IMR-90 (cell line): Measurements from ENCODE around the gene KMT2D. TPM values are rescaled to one million over a fixed set of nuclear protein-coding genes. Genes with fewer than 3 reads are reported as not detected.

ENCODE experiments used
- ATAC-seq: fragments of 200-7000 bp; cut with Tn5 transposase; 2 replicates; pipeline ENCODE4 v1.9.1; 2020; ENCODE audit warnings: low read depth, mild to moderate bottlenecking, moderate library complexity
- BruUV-seq: library from RNA; stranded (reverse); fragments of 400-500 nt; replicated peaks from 2 replicates; lab custom pipeline; 2021; lab: Mats Ljungman, UMichigan
- CTCF ChIA-PET: fragments of 300-600 bp; formaldehyde crosslinking; extraction: SDS; loops from one replicate; lab custom pipeline; 2021; ENCODE audit warnings: antibody characterized with exemption; lab: Yijun Ruan, JAX
- POLR2A ChIA-PET: fragments of 300-600 bp; sonication (Branson Sonifier 250); formaldehyde crosslinking; loops from one replicate; lab custom pipeline; 2022; ENCODE audit warnings: antibody characterized with exemption; ENCODE audit not compliant: unreplicated experiment; lab: Charles Lee
- DNase-seq: peaks from one replicate; pipeline ENCODE4 v3.0.0; 2013
- H2AFZ ChIP-seq: replicated peaks from 2 replicates; pipeline ENCODE3; 2013; ENCODE audit warnings: low read length, mild to moderate bottlenecking; ENCODE audit not compliant: poor library complexity
- H2AK5ac ChIP-seq: 2 replicates; pipeline ENCODE4 v1.6.1; 2013; ENCODE audit warnings: low read depth, low read length, inconsistent platforms
- H2AK9ac ChIP-seq: replicated peaks from 2 replicates; pipeline ENCODE3; 2013; ENCODE audit warnings: mild to moderate bottlenecking, low read depth, low read length, moderate library complexity; ENCODE audit not compliant: poor library complexity
- H2BK120ac ChIP-seq: 2 replicates; pipeline ENCODE4 v1.6.1; 2013; ENCODE audit warnings: low read depth, low read length, inconsistent platforms
- H2BK15ac ChIP-seq: 3 replicates; pipeline ENCODE4 v1.6.1; 2013; ENCODE audit warnings: low read depth, low read length, inconsistent platforms
- H2BK20ac ChIP-seq: 2 replicates; pipeline ENCODE4 v1.6.1; 2013; ENCODE audit warnings: low read depth, mild to moderate bottlenecking, inconsistent platforms, low read length, moderate library complexity
- H2BK5ac ChIP-seq: 2 replicates; pipeline ENCODE4 v1.6.1; 2013; ENCODE audit warnings: mild to moderate bottlenecking, low read depth, low read length, inconsistent platforms; ENCODE audit not compliant: poor library complexity, severe bottlenecking
- H3K14ac ChIP-seq: replicated peaks from 2 replicates; pipeline ENCODE4 v1.6.1; 2013; ENCODE audit warnings: low read depth, low read length, inconsistent platforms
- H3K18ac ChIP-seq: 2 replicates; pipeline ENCODE4 v1.6.1; 2013; ENCODE audit warnings: low read depth, low read length, control low read depth
- H3K23ac ChIP-seq: 2 replicates; pipeline ENCODE4 v1.6.1; 2013; ENCODE audit warnings: low read depth, low read length, inconsistent platforms
- H3K27ac ChIP-seq: 2 replicates; pipeline ENCODE4 v1.5.1; 2013; ENCODE audit warnings: mild to moderate bottlenecking, control low read depth, low read length; ENCODE audit not compliant: insufficient read depth
- H3K27me3 ChIP-seq: 2 replicates; pipeline ENCODE4 v1.6.1; 2013; ENCODE audit warnings: low read length; ENCODE audit not compliant: control insufficient read depth, insufficient read depth
- H3K36me3 ChIP-seq: 2 replicates; pipeline ENCODE4 v1.6.1; 2013; ENCODE audit warnings: low read length, mixed read lengths; ENCODE audit not compliant: control insufficient read depth, insufficient read depth
- H3K4ac ChIP-seq: 2 replicates; pipeline ENCODE4 v1.6.1; 2013; ENCODE audit warnings: low read depth, low read length, inconsistent platforms
- H3K4me1 ChIP-seq: 2 replicates; pipeline ENCODE4 v1.6.1; 2013; ENCODE audit warnings: low read length, mixed read lengths; ENCODE audit not compliant: control insufficient read depth, insufficient read depth
- H3K4me2 ChIP-seq: 2 replicates; pipeline ENCODE4 v1.6.1; 2013; ENCODE audit warnings: low read depth, mild to moderate bottlenecking, control low read depth, low read length, moderate library complexity
- H3K4me3 ChIP-seq: 2 replicates; pipeline ENCODE4 v1.5.1; 2013; ENCODE audit warnings: low read depth, mild to moderate bottlenecking, control low read depth, low read length, moderate library complexity; ENCODE audit not compliant: insufficient read depth
- H3K56ac ChIP-seq: 2 replicates; pipeline ENCODE4 v1.6.1; 2013; ENCODE audit warnings: low read length, inconsistent platforms; ENCODE audit not compliant: insufficient read depth; ENCODE audit errors: extremely low read depth
- H3K79me1 ChIP-seq, 2 experiments: 2 replicates each; pipeline ENCODE4 v1.6.1; 2013; ENCODE audit warnings: low read length in 2 of 2, inconsistent platforms in 1 of 2, low read depth in 1 of 2
- H3K9ac ChIP-seq: 2 replicates; pipeline ENCODE4 v1.6.1; 2013; ENCODE audit warnings: low read depth, low read length, control low read depth
- H3K9me1 ChIP-seq: 2 replicates; pipeline ENCODE4 v1.6.1; 2013; ENCODE audit warnings: low read length, inconsistent platforms; ENCODE audit not compliant: insufficient read depth
- H3K9me3 ChIP-seq: 2 replicates; pipeline ENCODE4 v1.6.1; 2013; ENCODE audit warnings: low read length; ENCODE audit not compliant: control insufficient read depth, insufficient read depth
- H4K20me1 ChIP-seq: 2 replicates; pipeline ENCODE4 v1.6.1; 2013; ENCODE audit warnings: low read length, inconsistent platforms; ENCODE audit not compliant: insufficient read depth
- H4K5ac ChIP-seq: 2 replicates; pipeline ENCODE4 v1.6.1; 2013; ENCODE audit warnings: mild to moderate bottlenecking, low read depth, low read length, control low read depth
- H4K8ac ChIP-seq, 2 experiments: 2 replicates each; pipeline ENCODE4 v1.6.1; 2013; ENCODE audit warnings: low read depth in 2 of 2, low read length in 2 of 2, control low read depth in 1 of 2, inconsistent platforms in 1 of 2
- H4K91ac ChIP-seq: 2 replicates; pipeline ENCODE4 v1.6.1; 2013; ENCODE audit warnings: low read depth, low read length, inconsistent platforms; ENCODE audit not compliant: insufficient read depth
- BHLHE40 ChIP-seq: fragments of 150-350 bp; IDR thresholded peaks from 2 replicates; pipeline ENCODE4 v1.6.1; 2016; ENCODE audit warnings: mild to moderate bottlenecking, low read depth, low read length
- CEBPB ChIP-seq: IDR thresholded peaks from 2 replicates; pipeline ENCODE4 v1.6.1; 2012; ENCODE audit warnings: low read depth, low read length, improper control_type of control experiment
- CHD1 ChIP-seq: IDR thresholded peaks from 2 replicates; pipeline ENCODE4 v1.6.1; 2012; ENCODE audit warnings: low read depth, low read length, improper control_type of control experiment
- FOS ChIP-seq: fragments of 150-350 bp; IDR thresholded peaks from 2 replicates; pipeline ENCODE4 v1.6.1; 2016; ENCODE audit warnings: low read depth, low read length
- MAFK ChIP-seq: IDR thresholded peaks from 2 replicates; pipeline ENCODE4 v1.6.1; 2012; ENCODE audit warnings: low read depth, low read length, improper control_type of control experiment
- MAZ ChIP-seq: IDR thresholded peaks from 2 replicates; pipeline ENCODE4 v1.6.1; 2012; ENCODE audit warnings: low read depth, mild to moderate bottlenecking, low read length, improper control_type of control experiment, moderate library complexity, borderline replicate concordance
- MXI1 ChIP-seq: IDR thresholded peaks from 2 replicates; pipeline ENCODE4 v1.6.1; 2012; ENCODE audit warnings: low read depth, mild to moderate bottlenecking, low read length, moderate library complexity, borderline replicate concordance
- NFE2L2 ChIP-seq: fragments of 150-350 bp; IDR thresholded peaks from 2 replicates; pipeline ENCODE4 v1.6.1; 2016; ENCODE audit warnings: low read depth, mild to moderate bottlenecking, low read length
- POLR2A ChIP-seq: IDR thresholded peaks from 2 replicates; pipeline ENCODE4 v1.6.1; 2012; ENCODE audit warnings: mild to moderate bottlenecking, low read depth, low read length
- RAD21 ChIP-seq: IDR thresholded peaks from 2 replicates; pipeline ENCODE4 v1.6.1; 2012; ENCODE audit warnings: low read length, improper control_type of control experiment
- RCOR1 ChIP-seq: IDR thresholded peaks from 2 replicates; pipeline ENCODE4 v1.6.1; 2012; ENCODE audit warnings: mild to moderate bottlenecking, low read length, improper control_type of control experiment; ENCODE audit not compliant: insufficient replicate concordance
- RFX5 ChIP-seq: IDR thresholded peaks from 2 replicates; pipeline ENCODE4 v1.8.0; 2012; ENCODE audit warnings: low read depth, mild to moderate bottlenecking, low read length, moderate library complexity
- SMC3 ChIP-seq: fragments of 150-350 bp; IDR thresholded peaks from 2 replicates; pipeline ENCODE4 v1.6.1; 2016; ENCODE audit warnings: low read depth, mild to moderate bottlenecking, antibody characterized with exemption, low read length, moderate library complexity
- USF2 ChIP-seq: fragments of 150-350 bp; IDR thresholded peaks from 2 replicates; pipeline ENCODE4 v1.6.1; 2017; ENCODE audit warnings: mild to moderate bottlenecking, antibody characterized with exemption, low read length, low read depth
- WGBS, 2 experiments: methylation state at CpG; one replicate each; pipeline versions ENCODE4 v1.1.5 to v1.1.7; 2013; ENCODE audit warnings: missing lambda C conversion rate in 2 of 2; ENCODE audit not compliant: insufficient read length in 1 of 2; ENCODE audit errors: extremely low coverage in 2 of 2; 5-methylcytosine and 5-hydroxymethylcytosine counted together
- dilution Hi-C: fragments of 300-500 bp; cut with HindIII; formaldehyde crosslinking; loops from one replicate; pipeline ENCODE4 v1.14.3; 2018; ENCODE audit warnings: low sequenced_read_pairs; ENCODE audit not compliant: unreplicated experiment
- in situ Hi-C: fragments of 300-500 bp; cut with MboI; formaldehyde crosslinking; loops from 3 replicates; pipeline ENCODE4 v1.14.3; 2019; ENCODE audit warnings: low sequenced_read_pairs, inconsistent platforms, mixed read lengths
- intact Hi-C: fragments of 100-400 bp; cut with micrococcal nuclease; formaldehyde crosslinking; loops from 2 replicates; pipeline ENCODE4 v1.10.0; 2022
- polyA plus RNA-seq, 3 experiments: library from polyadenylated mRNA; depleted of rRNA; stranded (reverse); fragments of >200 nt; gene quantifications; 2 replicates each; pipeline ENCODE4 v1.2.3, GENCODE V29; 2012; ENCODE audit warnings: low replicate concordance in 1 of 3
- total RNA-seq: library from RNA; depleted of rRNA; stranded (reverse); fragments of >200 nt; gene quantifications from 2 replicates; pipeline ENCODE4 v1.2.3, GENCODE V29; 2012
- TF ChIP-seq, protein P1 (sequence below): fragments of 150-350 bp; IDR thresholded peaks from 2 replicates; pipeline ENCODE4 v1.6.1; 2016; ENCODE audit warnings: low read depth, mild to moderate bottlenecking, low read length, moderate library complexity, borderline replicate concordance
- TF ChIP-seq, protein P2 (sequence below): conservative IDR thresholded peaks from 2 replicates; pipeline ENCODE4 v1.5.1; 2012; ENCODE audit warnings: mild to moderate bottlenecking, low read depth, low read length, improper control_type of control experiment

KMT2D gene
- total and polyA plus RNA-seq, 2 of the 4 experiments (the other 2 are of a cell fraction), result 6.6 to 25.2 TPM

DNA sequence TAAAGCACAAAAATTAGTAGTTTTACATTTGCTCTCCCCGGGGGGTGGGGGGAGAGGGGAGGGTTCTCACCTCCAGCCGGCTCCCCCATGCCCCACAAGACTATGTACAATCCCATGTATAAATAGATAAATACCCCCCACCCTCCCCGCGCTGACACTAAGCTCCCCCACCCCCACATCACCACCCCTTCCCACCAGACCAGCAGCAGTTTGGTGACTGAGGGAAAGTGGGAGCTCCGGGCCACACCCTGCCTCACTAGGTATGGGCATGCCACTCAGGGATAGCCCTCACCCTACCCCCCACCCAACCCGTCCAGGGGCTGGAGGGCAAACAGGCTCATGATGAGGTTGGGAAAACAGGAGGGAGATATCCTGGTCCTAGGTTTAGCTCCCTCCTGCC is 40.2 kb downstream of the KMT2D start:
- peaks cover 3% of the 10 kb centered on the region for H3K4me1 ChIP-seq

More for the DNA sequence above, 40.2 kb downstream of the KMT2D start:
- Histone ChIP-seq H2BK15ac (no peak overlapping the region), H2BK120ac (no peak overlapping the region), H2AFZ (no peak overlapping the region), H2AK5ac (no peak overlapping the region), H3K27ac (no peak overlapping the region), H3K9me1 (no peaks in the 10 kb centered on the region), H3K79me1 (peaks cover 28 to 40% of the 10 kb centered on the region in 2 experiments), H3K4me2 (no peak overlapping the region), H3K56ac (no peak overlapping the region), H3K27me3 (no peaks in the 10 kb centered on the region), H4K5ac (no peak overlapping the region), H3K9me3 (no peaks in the 10 kb centered on the region), H3K4ac (no peak overlapping the region), H3K14ac (no peak overlapping the region), H4K8ac (no peak overlapping the region), H4K91ac (no peak overlapping the region), H3K36me3 (peaks cover 38% of the 10 kb centered on the region), H2BK5ac (no peak overlapping the region), H2BK20ac (no peak overlapping the region), H3K18ac (no peak overlapping the region), H4K20me1 (no peaks in the 10 kb centered on the region), H3K23ac (no peak overlapping the region), H2AK9ac (no peak overlapping the region), H3K4me3 (no peak overlapping the region), H3K9ac (no peak overlapping the region)
- intact Hi-C loops, result no loop called here
- dilution Hi-C loops, result no loop called here
- no peak for ATAC-seq
- no peak for TF ChIP-seq BHLHE40
- no peak for TF ChIP-seq CHD1
- TF ChIP-seq FOS, result no peak
- TF ChIP-seq, protein P1, sequence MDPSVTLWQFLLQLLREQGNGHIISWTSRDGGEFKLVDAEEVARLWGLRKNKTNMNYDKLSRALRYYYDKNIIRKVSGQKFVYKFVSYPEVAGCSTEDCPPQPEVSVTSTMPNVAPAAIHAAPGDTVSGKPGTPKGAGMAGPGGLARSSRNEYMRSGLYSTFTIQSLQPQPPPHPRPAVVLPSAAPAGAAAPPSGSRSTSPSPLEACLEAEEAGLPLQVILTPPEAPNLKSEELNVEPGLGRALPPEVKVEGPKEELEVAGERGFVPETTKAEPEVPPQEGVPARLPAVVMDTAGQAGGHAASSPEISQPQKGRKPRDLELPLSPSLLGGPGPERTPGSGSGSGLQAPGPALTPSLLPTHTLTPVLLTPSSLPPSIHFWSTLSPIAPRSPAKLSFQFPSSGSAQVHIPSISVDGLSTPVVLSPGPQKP, result no peak
- TF ChIP-seq RCOR1, result no peak
- TF ChIP-seq RAD21, result no peak
- no peak for TF ChIP-seq NFE2L2
- no peak for TF ChIP-seq SMC3
- TF ChIP-seq MAFK, result no peak
- TF ChIP-seq, protein P2, sequence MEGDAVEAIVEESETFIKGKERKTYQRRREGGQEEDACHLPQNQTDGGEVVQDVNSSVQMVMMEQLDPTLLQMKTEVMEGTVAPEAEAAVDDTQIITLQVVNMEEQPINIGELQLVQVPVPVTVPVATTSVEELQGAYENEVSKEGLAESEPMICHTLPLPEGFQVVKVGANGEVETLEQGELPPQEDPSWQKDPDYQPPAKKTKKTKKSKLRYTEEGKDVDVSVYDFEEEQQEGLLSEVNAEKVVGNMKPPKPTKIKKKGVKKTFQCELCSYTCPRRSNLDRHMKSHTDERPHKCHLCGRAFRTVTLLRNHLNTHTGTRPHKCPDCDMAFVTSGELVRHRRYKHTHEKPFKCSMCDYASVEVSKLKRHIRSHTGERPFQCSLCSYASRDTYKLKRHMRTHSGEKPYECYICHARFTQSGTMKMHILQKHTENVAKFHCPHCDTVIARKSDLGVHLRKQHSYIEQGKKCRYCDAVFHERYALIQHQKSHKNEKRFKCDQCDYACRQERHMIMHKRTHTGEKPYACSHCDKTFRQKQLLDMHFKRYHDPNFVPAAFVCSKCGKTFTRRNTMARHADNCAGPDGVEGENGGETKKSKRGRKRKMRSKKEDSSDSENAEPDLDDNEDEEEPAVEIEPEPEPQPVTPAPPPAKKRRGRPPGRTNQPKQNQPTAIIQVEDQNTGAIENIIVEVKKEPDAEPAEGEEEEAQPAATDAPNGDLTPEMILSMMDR, result no peak
- no peak for TF ChIP-seq USF2
- TF ChIP-seq CEBPB, result no peak
- TF ChIP-seq MXI1, result no peak
- TF ChIP-seq MAZ, result no peak
- no peak for TF ChIP-seq POLR2A
- TF ChIP-seq RFX5, result no peak
- POLR2A ChIA-PET, result no interaction called here
- no peak for DNase-seq
- no CpG with 5 or more reads among the region's 6 CpGs for WGBS, 2 experiments
- BruUV-seq, result no TSS peak
- in situ Hi-C loops, result no loop called here
- CTCF ChIA-PET, result interaction anchor here (0.6 to 1.3 kb wide), 3 partner anchors 15 to 215 kb away, joined by 3 read pairs; no protein-coding TSS in a partner anchor
